GM06990 (cell line): ENCODE measurements around the gene ADAM12.

Source experiments
- DNase-seq: peaks from one replicate; pipeline ENCODE4 v3.0.0-alpha.2; 2011; ENCODE audit not compliant: insufficient read length; ENCODE audit errors: extremely low read depth
- H3K27me3 ChIP-seq: replicated peaks from 2 replicates; pipeline ENCODE4 v1.6.0; 2011; ENCODE audit warnings: low read length; ENCODE audit not compliant: control insufficient read depth, insufficient read depth
- H3K36me3 ChIP-seq: 2 replicates; pipeline ENCODE4 v1.5.1; 2011; ENCODE audit warnings: low read length; ENCODE audit not compliant: control insufficient read depth, insufficient read depth
- H3K4me3 ChIP-seq: replicated peaks from 2 replicates; pipeline ENCODE4 v1.5.1; 2011; ENCODE audit warnings: low read depth, mild to moderate bottlenecking, control low read depth, low read length
- CTCF ChIP-seq: IDR thresholded peaks from 2 replicates; pipeline ENCODE4 v1.5.1; 2011; ENCODE audit warnings: low read length, control low read depth, mild to moderate bottlenecking, inconsistent platforms; ENCODE audit not compliant: insufficient read depth, poor library complexity, severe bottlenecking

The ADAM12 gene

GRCh38 chr10:125967533-125967932 is 420.7 kb downstream of the ADAM12 start:
- DNase-seq: no peak
- Histone ChIP-seq H3K4me3 (no peak overlapping the region), H3K36me3 (no peaks in the 10 kb centered on the region), H3K27me3 (no peaks in the 10 kb centered on the region)
- no peak for TF ChIP-seq CTCF

GRCh38 chr10:125964558-125964957 is 423.7 kb downstream of the ADAM12 start:
- H3K4me3 ChIP-seq: no peak overlapping the region
- H3K36me3 ChIP-seq: no peaks in the 10 kb centered on the region
- TF ChIP-seq CTCF: no peak
- no peak for DNase-seq
- H3K27me3 ChIP-seq: no peaks in the 10 kb centered on the region
